HCT116 (cell line): ENCODE data around the gene DPYSL5. TPM values are rescaled to one million over a fixed set of nuclear protein-coding genes. Genes with fewer than 3 reads are reported as not detected.

Experiments
- ATAC-seq: fragments of 200-7000 bp; cut with Tn5 transposase; 2 replicates; pipeline ENCODE4 v1.9.1; 2020; ENCODE audit warnings: mild to moderate bottlenecking, moderate library complexity
- BruUV-seq: library from RNA; stranded (reverse); fragments of 400-500 nt; replicated peaks from 2 replicates; lab custom pipeline; 2021; lab: Mats Ljungman, UMichigan
- CTCF ChIA-PET: fragments of 300-600 bp; sonication (Branson Sonifier 250); formaldehyde crosslinking; loops from one replicate; lab custom pipeline; 2021; ENCODE audit warnings: antibody characterized with exemption; lab: Charles Lee
- POLR2A ChIA-PET: fragments of 300-600, 350-600 bp; sonication (Branson Sonifier 250); formaldehyde crosslinking; loops from one replicate; lab custom pipeline; 2021; ENCODE audit warnings: antibody characterized with exemption; lab: Charles Lee
- RAD21 ChIA-PET, 2 experiments: fragments of 300-600 bp; sonication (Branson Sonifier 250); formaldehyde crosslinking; loops; one replicate each; lab custom pipeline; 2023; ENCODE audit warnings: low total read pairs in 2 of 2; ENCODE audit not compliant: uncharacterized antibody in 2 of 2, unreplicated experiment in 2 of 2, low non-redundant PET in 1 of 2; lab: Charles Lee
- DNase-seq: peaks from one replicate; pipeline ENCODE4 v3.0.0-alpha.2; 2010; ENCODE audit warnings: low read depth, low spot score
- H2AFZ ChIP-seq: fragments of 200-600 bp; shearing (Covaris generic), sonication (generic); 2 replicates; pipeline ENCODE4 v1.6.1; 2017; ENCODE audit warnings: low read depth, mixed run types, mixed read lengths, antibody characterized with exemption, low read length; ENCODE audit not compliant: poor library complexity, severe bottlenecking
- H3K27ac ChIP-seq: 2 replicates; pipeline ENCODE4 v1.5.1; 2012; ENCODE audit warnings: low read depth, low read length
- H3K27me3 ChIP-seq: fragments of 200-600 bp; sonication (generic); 2 replicates; pipeline ENCODE4 v1.6.1; 2016; ENCODE audit warnings: mixed run types, low read length, mixed read lengths; ENCODE audit not compliant: insufficient read depth
- H3K36me3 ChIP-seq, 2 experiments: fragments of 200-500 bp in 1 of 2; fragments of 200-600 bp in 1 of 2; sonication (Bioruptor generic) in 1 of 2; sonication (generic) in 1 of 2; 2 replicates each; pipeline versions ENCODE4 v1.5.1 to v1.6.1; 2014 to 2016; ENCODE audit warnings: low read length in 2 of 2, inconsistent platforms in 1 of 2, mixed read lengths in 1 of 2, mixed run types in 1 of 2; ENCODE audit not compliant: insufficient read depth in 2 of 2, control insufficient read depth in 1 of 2
- H3K4me1 ChIP-seq, 2 experiments: fragments of 200-600 bp in 1 of 2; sonication (generic) in 1 of 2; 2 replicates each; pipeline versions ENCODE4 v1.5.1 to v1.6.1; 2012 to 2017; ENCODE audit warnings: low read length in 2 of 2, inconsistent platforms in 1 of 2, mild to moderate bottlenecking in 1 of 2, mixed read lengths in 1 of 2, mixed run types in 1 of 2, moderate library complexity in 1 of 2; ENCODE audit not compliant: insufficient read depth in 2 of 2, control insufficient read depth in 1 of 2
- H3K4me2 ChIP-seq: fragments of 200-600 bp; sonication (generic); 2 replicates; pipeline ENCODE4 v1.6.1; 2017; ENCODE audit warnings: mixed run types, low read length, mixed read lengths
- H3K4me3 ChIP-seq, 2 experiments: fragments of 200-600 bp in 1 of 2; sonication (generic) in 1 of 2; replicated peaks in 1 of 2; 2 replicates each; pipeline ENCODE4 v1.5.1; 2011 to 2016; ENCODE audit warnings: low read length in 2 of 2, control low read depth in 1 of 2, low read depth in 1 of 2, mild to moderate bottlenecking in 1 of 2, mixed read lengths in 1 of 2, mixed run types in 1 of 2
- H3K79me2 ChIP-seq: fragments of 200-600 bp; sonication (generic); 2 replicates; pipeline ENCODE4 v1.6.1; 2017; ENCODE audit warnings: mild to moderate bottlenecking, mixed run types, low read length, moderate library complexity, mixed read lengths; ENCODE audit not compliant: insufficient read depth
- H3K9ac ChIP-seq: fragments of 200-600 bp; sonication (generic); 2 replicates; pipeline ENCODE4 v1.6.1; 2016; ENCODE audit warnings: low read length, mixed read lengths
- H3K9me2 ChIP-seq: fragments of 200-600 bp; sonication (generic), shearing (Covaris generic); 2 replicates; pipeline ENCODE4 v1.6.1; 2017; ENCODE audit warnings: mixed run types, mild to moderate bottlenecking, moderate library complexity; ENCODE audit not compliant: insufficient read depth
- H3K9me3 ChIP-seq, 2 experiments: fragments of 200-500 bp in 1 of 2; fragments of 200-600 bp in 1 of 2; sonication (Bioruptor generic) in 1 of 2; sonication (generic) in 1 of 2; 2 replicates each; pipeline ENCODE4 v1.6.1; 2014 to 2017; ENCODE audit warnings: low read length in 2 of 2, mixed read lengths in 2 of 2, inconsistent platforms in 1 of 2, low read depth in 1 of 2, mild to moderate bottlenecking in 1 of 2, mixed run types in 1 of 2, moderate library complexity in 1 of 2; ENCODE audit not compliant: control insufficient read depth in 1 of 2, insufficient read depth in 1 of 2
- H4K20me1 ChIP-seq: fragments of 200-600 bp; sonication (generic), shearing (Covaris generic); 2 replicates; pipeline ENCODE4 v1.6.1; 2017; ENCODE audit warnings: mixed run types, mild to moderate bottlenecking, moderate library complexity; ENCODE audit not compliant: insufficient read depth
- ELF1 ChIP-seq: IDR thresholded peaks from 2 replicates; pipeline ENCODE4 v1.6.1; 2012; ENCODE audit warnings: low read depth, borderline replicate concordance
- EZH2phosphoT487 ChIP-seq: fragments of 200-600 bp; IDR thresholded peaks from 2 replicates; pipeline ENCODE4 v1.6.1; 2018; ENCODE audit warnings: antibody characterized with exemption, borderline replicate concordance
- POLR2AphosphoS5 ChIP-seq: IDR thresholded peaks from 2 replicates; pipeline ENCODE4 v1.6.1; 2011; ENCODE audit warnings: mild to moderate bottlenecking, low read depth, low read length, moderate library complexity
- ZNF274 ChIP-seq: fragments of 200-500 bp; sonication (Bioruptor generic); IDR thresholded peaks from 2 replicates; pipeline ENCODE4 v1.6.1; 2014; ENCODE audit warnings: mild to moderate bottlenecking, low read depth, low read length, inconsistent platforms
- intact Hi-C: fragments of 100-400 bp; cut with micrococcal nuclease; formaldehyde crosslinking; loops from 2 replicates; pipeline ENCODE4 v1.10.0; 2022
- total RNA-seq: library from RNA; stranded (reverse); gene quantifications from one replicate; pipeline ENCODE4 v1.2.1, GENCODE V29; 2021; ENCODE audit not compliant: unreplicated experiment
- TF ChIP-seq, protein P1 (sequence below): IDR thresholded peaks from 2 replicates; pipeline ENCODE4 v1.6.1; 2012

Gene DPYSL5
- total RNA-seq, 1 experiment from 2014 or later = 8.4 TPM

DNA sequence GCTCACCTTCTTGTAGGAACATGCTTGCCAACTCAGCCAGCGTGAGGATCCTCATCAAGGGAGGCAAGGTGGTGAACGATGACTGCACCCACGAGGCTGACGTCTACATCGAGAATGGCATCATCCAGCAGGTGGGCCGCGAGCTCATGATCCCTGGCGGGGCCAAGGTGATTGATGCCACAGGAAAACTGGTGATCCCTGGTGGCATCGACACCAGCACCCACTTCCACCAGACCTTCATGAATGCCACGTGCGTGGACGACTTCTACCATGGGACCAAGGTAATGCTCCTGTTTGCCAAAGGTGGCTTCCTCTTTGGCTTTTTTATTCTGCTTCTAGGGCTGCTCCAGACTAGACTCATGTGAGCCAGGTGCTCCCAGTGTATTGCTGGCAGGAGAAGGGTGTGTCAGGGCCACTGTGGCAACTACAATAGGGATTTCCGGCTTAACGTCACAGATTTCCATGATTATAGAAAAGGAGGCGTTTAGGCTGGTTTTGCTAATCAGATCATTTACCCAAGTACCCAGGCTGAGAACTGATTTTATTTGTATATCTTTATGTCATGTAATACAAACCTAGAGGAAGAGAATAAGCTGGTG, 50.6 kb downstream of the DPYSL5 start (continued):
- TF ChIP-seq ELF1 = no peak

DNA sequence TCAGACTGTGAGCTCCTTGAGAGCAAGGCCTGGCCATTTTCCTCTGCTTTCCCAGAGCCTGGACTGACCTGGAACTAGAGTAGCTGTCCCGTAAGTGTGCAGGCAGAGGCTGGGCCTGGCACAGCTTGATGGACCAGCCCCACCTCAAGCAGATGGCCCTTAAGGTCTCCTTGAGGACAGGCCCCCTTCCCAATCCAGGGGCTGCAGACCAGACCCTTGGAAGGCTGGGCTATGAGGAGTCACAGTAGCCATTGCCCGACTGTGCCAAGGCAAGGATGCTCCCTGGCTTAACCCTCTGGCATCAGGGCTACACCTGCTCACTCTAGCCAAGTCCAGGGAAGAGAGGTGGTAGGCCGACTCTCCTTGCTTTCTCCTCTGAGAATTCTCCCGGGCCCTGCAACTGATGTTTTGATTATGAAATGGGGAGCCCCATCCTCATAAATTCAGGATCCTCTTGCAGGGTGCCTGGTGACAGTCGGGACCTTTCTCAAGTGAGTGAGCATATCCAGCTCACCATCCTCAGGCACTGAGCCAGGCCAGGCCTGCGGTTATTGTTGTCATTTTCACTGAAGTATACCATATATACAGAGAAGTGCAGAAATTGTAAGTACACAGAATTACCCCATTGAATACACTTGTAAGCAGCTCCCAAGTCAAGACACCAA, 51.7 kb downstream of the DPYSL5 start:
- Histone ChIP-seq H3K36me3 (no peaks in the 10 kb centered on the region), H3K27me3 (no peaks in the 10 kb centered on the region), H3K79me2 (no peaks in the 10 kb centered on the region), H3K27ac (no peak overlapping the region), H3K4me3 (no peak overlapping the region), H3K9me3 (no peaks in the 10 kb centered on the region; a peak in 1 of 4 replicates), H3K9me2 (no peaks in the 10 kb centered on the region), H2AFZ (no peak overlapping the region), H3K4me2 (no peak overlapping the region), H4K20me1 (no peaks in the 10 kb centered on the region), H3K4me1 (peaks cover 0 to 5% of the 10 kb centered on the region in 2 experiments; a peak in 1 of 4 replicates), H3K9ac (no peak overlapping the region)
- DNase-seq (no peak), ATAC-seq (no peak)
- CTCF ChIA-PET = interaction anchor here (1.0 kb wide), 2 partner anchors 23 to 54 kb away, joined by 3 read pairs; no protein-coding TSS in a partner anchor
- POLR2A ChIA-PET = no interaction called here
- intact Hi-C loops = no loop called here
- TF ChIP-seq, protein P1, sequence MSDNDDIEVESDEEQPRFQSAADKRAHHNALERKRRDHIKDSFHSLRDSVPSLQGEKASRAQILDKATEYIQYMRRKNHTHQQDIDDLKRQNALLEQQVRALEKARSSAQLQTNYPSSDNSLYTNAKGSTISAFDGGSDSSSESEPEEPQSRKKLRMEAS = no peak
- RAD21 ChIA-PET = no interaction called here
- BruUV-seq = no TSS peak

DNA sequence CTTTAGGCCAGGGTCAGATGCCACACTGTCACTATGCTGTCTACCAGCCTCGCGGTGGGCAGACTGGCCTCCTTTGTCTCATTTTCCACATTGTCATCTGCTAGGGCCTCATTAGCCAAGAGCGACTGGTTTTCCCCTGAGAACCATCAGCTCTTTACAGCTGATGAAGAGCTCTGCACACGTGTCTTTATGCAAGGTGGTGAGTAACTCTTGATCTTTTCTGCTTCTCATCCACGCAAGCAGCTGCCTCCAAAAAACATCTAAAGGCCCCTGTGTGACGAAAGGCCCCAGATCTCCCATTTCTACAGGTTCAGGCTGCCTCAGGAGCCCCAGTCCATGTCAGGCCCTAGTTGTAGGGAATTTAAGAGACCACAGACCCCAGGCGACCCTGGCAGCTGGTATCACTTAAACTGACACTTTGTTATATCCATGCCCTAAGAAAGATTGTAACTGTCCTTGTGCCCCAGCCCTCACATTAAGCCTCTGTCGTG, 52.9 kb downstream of the DPYSL5 start:
- Histone ChIP-seq H3K4me2 (no peak overlapping the region), H3K9ac (no peak overlapping the region), H3K27me3 (no peaks in the 10 kb centered on the region), H3K4me1 (peaks cover 0 to 3% of the 10 kb centered on the region in 2 experiments; a peak in 1 of 4 replicates), H3K79me2 (no peaks in the 10 kb centered on the region), H3K9me2 (no peaks in the 10 kb centered on the region), H4K20me1 (no peaks in the 10 kb centered on the region)
- POLR2A ChIA-PET = no interaction called here
- intact Hi-C loops = no loop called here
- RAD21 ChIA-PET = no interaction called here
- BruUV-seq = no TSS peak
- DNase-seq = no peak
- ATAC-seq = no peak
- CTCF ChIA-PET = no interaction called here
- TF ChIP-seq ELF1 (no peak), EZH2phosphoT487 (no peak), ZNF274 (no peak), POLR2AphosphoS5 (no peak)
- TF ChIP-seq, all 23 proteins: peak for 0
- no peak overlapping the region for H3K4me3 ChIP-seq
- no peaks in the 10 kb centered on the region for H3K36me3 ChIP-seq
- H3K9me3 ChIP-seq = no peaks in the 10 kb centered on the region
- H3K27ac ChIP-seq = no peak overlapping the region
- no peak overlapping the region for H2AFZ ChIP-seq
